ENCODE measurements around the gene FBXL15.

FBXL15 gene

DNA sequence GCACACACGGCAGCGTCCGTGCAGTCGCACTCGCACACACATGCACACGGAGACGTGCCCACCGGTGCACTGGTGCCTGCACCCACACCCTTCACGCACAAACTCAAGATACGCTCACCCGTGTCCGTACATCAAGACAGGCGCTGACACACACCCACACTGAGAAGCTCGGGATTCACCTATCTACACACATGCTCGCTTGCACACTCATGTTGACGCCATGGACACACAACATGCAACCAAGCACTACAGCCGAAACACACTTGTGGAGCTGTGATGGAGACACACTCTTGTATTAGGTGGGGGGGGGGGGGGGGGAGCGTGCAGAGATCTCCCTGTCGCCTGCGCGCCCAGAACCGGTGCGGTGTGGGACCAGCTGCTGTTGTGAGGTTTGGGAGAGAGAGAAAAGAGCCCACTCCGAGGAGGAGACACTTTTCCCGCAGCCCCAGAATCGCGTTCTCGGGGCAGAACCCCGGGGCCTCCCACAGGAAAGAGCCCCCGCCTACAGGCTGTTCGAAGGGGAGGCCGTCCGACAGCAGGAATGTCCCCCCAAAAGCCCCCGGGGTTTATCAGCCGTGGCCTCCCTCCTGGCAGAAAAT is 25.7 kb upstream of the FBXL15 start:
- peak overlapping the region; percentile 79 for H3K4me3 ChIP-seq (ENCODE audit: low read length)
- TF ChIP-seq ZNF274 (IDR thresholded peaks at IDR 0.05; ENCODE audit: low read depth, low read length): no peak

- no peak for TF ChIP-seq ZNF274 (IDR thresholded peaks at IDR 0.05; ENCODE audit: low read depth, low read length)
These were observed 25.0 kb upstream of the FBXL15 start, which contains the start of gene NFKB2 for GRCh38 chr10:102395400-102396316. NFKB2 (plus strand) TSS chr10:102395705; CDS start chr10:102395960, 255 bp downstream.

GRCh38 chr10:102396317-102396650 is 24.4 kb upstream of the FBXL15 start:
- TF ChIP-seq ZNF274 (IDR thresholded peaks at IDR 0.05; ENCODE audit: low read depth, low read length): no peak
- peak overlapping the region; percentile 79 for H3K4me3 ChIP-seq (ENCODE audit: low read length)

More at GRCh38 chr10:102395400-102396316, 25.0 kb upstream of the FBXL15 start, which contains the start of gene NFKB2:
- H3K4me3 ChIP-seq (ENCODE audit: low read length): peak within 1 kb of the TSS; percentile 79

DNA sequence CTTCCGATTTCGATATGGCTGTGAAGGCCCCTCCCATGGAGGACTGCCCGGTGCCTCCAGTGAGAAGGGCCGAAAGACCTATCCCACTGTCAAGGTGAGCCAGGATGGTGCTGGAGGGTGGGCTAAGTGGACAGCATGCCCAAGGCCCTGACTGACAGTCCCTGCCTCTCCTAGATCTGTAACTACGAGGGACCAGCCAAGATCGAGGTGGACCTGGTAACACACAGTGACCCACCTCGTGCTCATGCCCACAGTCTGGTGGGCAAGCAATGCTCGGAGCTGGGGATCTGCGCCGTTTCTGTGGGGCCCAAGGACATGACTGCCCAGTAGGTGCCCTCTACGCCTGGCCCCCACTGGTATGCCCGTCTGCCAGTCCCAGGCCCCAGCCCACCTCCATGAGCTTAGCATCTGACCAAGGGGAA is 23.9 kb upstream of the FBXL15 start:
- TF ChIP-seq ZNF274 (IDR thresholded peaks at IDR 0.05; ENCODE audit: low read depth, low read length): no peak
- peak overlapping the region; percentile 79 for H3K4me3 ChIP-seq (ENCODE audit: low read length)

DNA sequence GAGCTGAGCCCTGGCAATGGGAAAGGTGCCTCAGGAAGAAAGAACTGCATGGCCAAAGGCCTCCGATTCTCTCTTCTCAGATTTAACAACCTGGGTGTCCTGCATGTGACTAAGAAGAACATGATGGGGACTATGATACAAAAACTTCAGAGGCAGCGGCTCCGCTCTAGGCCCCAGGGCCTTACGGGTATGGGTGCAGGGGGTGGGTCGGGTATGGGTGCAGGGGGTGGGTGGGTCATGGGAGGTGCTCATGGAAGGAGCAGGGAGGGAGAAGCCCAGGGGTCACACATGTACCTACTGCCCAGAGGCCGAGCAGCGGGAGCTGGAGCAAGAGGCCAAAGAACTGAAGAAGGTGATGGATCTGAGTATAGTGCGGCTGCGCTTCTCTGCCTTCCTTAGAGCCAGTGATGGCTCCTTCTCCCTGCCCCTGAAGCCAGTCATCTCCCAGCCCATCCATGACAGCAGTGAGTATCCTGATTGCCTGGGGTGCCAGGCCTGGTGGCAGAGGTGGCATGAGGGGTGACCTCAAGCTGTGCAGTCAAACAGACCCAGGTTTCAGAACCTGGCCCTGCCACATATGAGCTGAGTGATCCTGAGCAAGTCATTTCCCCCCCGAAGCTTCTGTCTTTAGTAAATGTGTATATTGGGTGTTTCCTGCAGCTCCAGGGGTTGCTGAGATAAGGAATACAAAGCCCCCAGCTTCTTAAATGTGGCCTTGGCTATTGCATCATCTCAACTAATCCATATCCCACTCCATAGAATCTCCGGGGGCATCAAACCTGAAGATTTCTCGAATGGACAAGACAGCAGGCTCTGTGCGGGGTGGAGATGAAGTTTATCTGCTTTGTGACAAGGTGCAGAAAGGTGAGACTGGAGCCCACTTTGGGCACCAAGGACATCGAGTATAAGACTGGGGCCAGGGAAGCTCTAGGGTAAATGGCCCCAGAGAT is 23.1 kb upstream of the FBXL15 start:
- H3K4me3 ChIP-seq (ENCODE audit: low read length): peak overlapping the region; percentile 79; the same call in 1 of the 2 replicates
- TF ChIP-seq ZNF274 (IDR thresholded peaks at IDR 0.05; ENCODE audit: low read depth, low read length): no peak

DNA sequence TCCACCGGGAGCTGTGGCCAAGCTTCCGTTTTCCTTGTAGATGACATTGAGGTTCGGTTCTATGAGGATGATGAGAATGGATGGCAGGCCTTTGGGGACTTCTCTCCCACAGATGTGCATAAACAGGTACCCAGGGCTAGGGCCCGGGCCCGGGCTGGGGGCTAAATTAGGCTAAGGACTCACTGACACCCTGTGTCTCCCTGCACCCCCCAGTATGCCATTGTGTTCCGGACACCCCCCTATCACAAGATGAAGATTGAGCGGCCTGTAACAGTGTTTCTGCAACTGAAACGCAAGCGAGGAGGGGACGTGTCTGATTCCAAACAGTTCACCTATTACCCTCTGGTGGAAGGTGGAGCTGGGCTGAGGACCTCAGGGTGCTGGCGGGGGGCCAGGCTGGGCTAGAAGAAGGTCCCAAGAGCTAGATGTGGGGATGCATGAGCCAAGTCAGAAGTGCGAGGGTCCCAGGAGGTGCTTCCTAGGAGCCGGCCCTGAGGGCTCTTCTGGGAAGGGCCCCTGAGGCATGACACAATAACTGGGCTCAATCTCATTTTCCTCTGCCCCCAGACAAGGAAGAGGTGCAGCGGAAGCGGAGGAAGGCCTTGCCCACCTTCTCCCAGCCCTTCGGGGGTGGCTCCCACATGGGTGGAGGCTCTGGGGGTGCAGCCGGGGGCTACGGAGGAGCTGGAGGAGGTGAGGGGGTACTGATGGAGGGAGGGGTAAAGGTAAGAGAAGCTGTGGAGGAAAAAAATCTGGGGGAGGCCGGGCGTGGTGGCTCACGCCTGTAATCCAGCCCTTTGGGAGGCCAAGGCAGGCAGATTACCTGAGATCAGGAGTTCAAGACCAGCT is 22.2 kb upstream of the FBXL15 start:
- peak overlapping the region; percentile 36; the same call in 1 of the 2 replicates for H3K4me3 ChIP-seq (ENCODE audit: low read length)
- TF ChIP-seq ZNF274 (IDR thresholded peaks at IDR 0.05; ENCODE audit: low read depth, low read length): no peak

DNA sequence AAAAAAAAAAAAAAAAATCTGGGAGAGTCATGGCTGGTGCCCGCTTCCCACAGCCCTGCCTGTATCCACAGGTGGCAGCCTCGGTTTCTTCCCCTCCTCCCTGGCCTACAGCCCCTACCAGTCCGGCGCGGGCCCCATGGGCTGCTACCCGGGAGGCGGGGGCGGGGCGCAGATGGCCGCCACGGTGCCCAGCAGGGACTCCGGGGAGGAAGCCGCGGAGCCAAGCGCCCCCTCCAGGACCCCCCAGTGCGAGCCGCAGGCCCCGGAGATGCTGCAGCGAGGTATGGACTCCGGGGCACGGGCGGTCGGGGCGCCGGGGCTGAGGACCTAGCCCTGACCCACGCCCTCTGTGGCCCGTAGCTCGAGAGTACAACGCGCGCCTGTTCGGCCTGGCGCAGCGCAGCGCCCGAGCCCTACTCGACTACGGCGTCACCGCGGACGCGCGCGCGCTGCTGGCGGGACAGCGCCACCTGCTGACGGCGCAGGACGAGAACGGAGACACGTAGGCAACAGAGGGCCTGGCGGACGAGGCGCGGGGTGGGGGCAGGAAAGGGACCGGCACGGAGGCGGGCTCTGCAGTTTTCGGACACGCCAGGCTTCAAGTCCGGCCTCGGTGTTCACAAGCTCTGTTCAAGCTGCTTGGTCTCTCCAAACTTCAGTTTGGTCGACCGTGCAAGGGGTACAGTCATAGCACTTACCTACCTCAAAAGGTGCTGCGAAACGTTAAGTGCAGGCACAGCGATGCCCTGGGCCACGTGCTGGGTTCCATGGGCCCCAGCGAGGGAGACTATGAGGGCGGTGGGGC is 21.2 kb upstream of the FBXL15 start:
- TF ChIP-seq ZNF274 (IDR thresholded peaks at IDR 0.05; ENCODE audit: low read depth, low read length): no peak
- H3K4me3 ChIP-seq (ENCODE audit: low read length): peak overlapping the region; percentile 36; the same call in 1 of the 2 replicates

- no peak overlapping the region; the same call in 1 of the 2 replicates for H3K4me3 ChIP-seq (ENCODE audit: low read length)
These were observed 20.6 kb upstream of the FBXL15 start for GRCh38 chr10:102400076-102400475.

GRCh38 chr10:102400598-102401341 is 19.9 kb upstream of the FBXL15 start:
- H3K4me3 ChIP-seq (ENCODE audit: low read length): no peak overlapping the region
- no peak for TF ChIP-seq ZNF274 (IDR thresholded peaks at IDR 0.05; ENCODE audit: low read depth, low read length)

More at GRCh38 chr10:102400076-102400475, 20.6 kb upstream of the FBXL15 start:
- no peak for TF ChIP-seq ZNF274 (IDR thresholded peaks at IDR 0.05; ENCODE audit: low read depth, low read length)

- no peak for TF ChIP-seq ZNF274 (IDR thresholded peaks at IDR 0.05; ENCODE audit: low read depth, low read length)
- no peak overlapping the region for H3K4me3 ChIP-seq (ENCODE audit: low read length)
These were observed 19.3 kb upstream of the FBXL15 start for GRCh38 chr10:102401342-102401654.

- no peak for TF ChIP-seq ZNF274 (IDR thresholded peaks at IDR 0.05; ENCODE audit: low read depth, low read length)
- H3K4me3 ChIP-seq (ENCODE audit: low read length): no peak overlapping the region
These were observed 18.7 kb upstream of the FBXL15 start for GRCh38 chr10:102401735-102402511.
